Stimulated activated CD4-positive, alpha-beta T cell treated with anti-CD3 and anti-CD28 coated beads, Interleukin-4, amount 100 ng/mL, for 24 hours (primary cell): ENCODE measurements around the gene CEP89.
"Not testable (repeated sequence)": the region's sequence is repeated elsewhere in the genome, so short reads cannot be mapped to it uniquely, and the experiment has no call there.

ENCODE experiments used
- DNase-seq: peaks from one replicate; pipeline ENCODE4 v3.0.0-alpha.2; 2020

The CEP89 gene

GRCh38 chr19:32868206-32868950 lies 103.4 kb downstream of the CEP89 start:
- DNase-seq: no peak

GRCh38 chr19:32867436-32867835 lies 104.3 kb downstream of the CEP89 start:
- not testable (repeated sequence) for DNase-seq

GRCh38 chr19:32866564-32867265 lies 105.0 kb downstream of the CEP89 start:
- no peak for DNase-seq

- no peak for DNase-seq
Observed at GRCh38 chr19:32866061-32866460, 105.7 kb downstream of the CEP89 start.

- DNase-seq: no peak
Observed at GRCh38 chr19:32865326-32865725, 106.4 kb downstream of the CEP89 start.

- DNase-seq: no peak
Observed at GRCh38 chr19:32864318-32865007, 107.3 kb downstream of the CEP89 start.

GRCh38 chr19:32863841-32864240 lies 107.9 kb downstream of the CEP89 start:
- no peak for DNase-seq

- DNase-seq: no peak
Observed at GRCh38 chr19:32863301-32863700, 108.5 kb downstream of the CEP89 start.

GRCh38 chr19:32862741-32863140 lies 109.0 kb downstream of the CEP89 start:
- DNase-seq: no peak

- DNase-seq: no peak
Observed at GRCh38 chr19:32862173-32862572, 109.6 kb downstream of the CEP89 start.

- DNase-seq: no peak
Observed at GRCh38 chr19:32861596-32861995, 110.2 kb downstream of the CEP89 start.

GRCh38 chr19:32859591-32859990 lies 112.2 kb downstream of the CEP89 start:
- no peak for DNase-seq

- DNase-seq: no peak
Observed at GRCh38 chr19:32858559-32858958, 113.2 kb downstream of the CEP89 start.

- DNase-seq: no peak
Observed at GRCh38 chr19:32858155-32858554, 113.6 kb downstream of the CEP89 start.

GRCh38 chr19:32857584-32857983 lies 114.2 kb downstream of the CEP89 start:
- DNase-seq: no peak

- not testable (repeated sequence) for DNase-seq
Observed at GRCh38 chr19:32856818-32857217, 114.9 kb downstream of the CEP89 start.

GRCh38 chr19:32852216-32852615 lies 119.5 kb downstream of the CEP89 start:
- DNase-seq: no peak

- DNase-seq: not testable (repeated sequence)
Observed at GRCh38 chr19:32848035-32848434, 123.7 kb downstream of the CEP89 start.

- DNase-seq: no peak
Observed at GRCh38 chr19:32843716-32844245, 128.0 kb downstream of the CEP89 start.

- no peak for DNase-seq
Observed at GRCh38 chr19:32842061-32842460, 129.7 kb downstream of the CEP89 start.

- no peak for DNase-seq
Observed at GRCh38 chr19:32837531-32837930, 134.2 kb downstream of the CEP89 start.

GRCh38 chr19:32833388-32833787 lies 138.4 kb downstream of the CEP89 start:
- not testable (repeated sequence) for DNase-seq

GRCh38 chr19:32832825-32833224 lies 138.9 kb downstream of the CEP89 start:
- not testable (repeated sequence) for DNase-seq

GRCh38 chr19:32832094-32832493 lies 139.7 kb downstream of the CEP89 start:
- DNase-seq: not testable (repeated sequence)
